ENCODE results near the gene CREG2.

DNA sequence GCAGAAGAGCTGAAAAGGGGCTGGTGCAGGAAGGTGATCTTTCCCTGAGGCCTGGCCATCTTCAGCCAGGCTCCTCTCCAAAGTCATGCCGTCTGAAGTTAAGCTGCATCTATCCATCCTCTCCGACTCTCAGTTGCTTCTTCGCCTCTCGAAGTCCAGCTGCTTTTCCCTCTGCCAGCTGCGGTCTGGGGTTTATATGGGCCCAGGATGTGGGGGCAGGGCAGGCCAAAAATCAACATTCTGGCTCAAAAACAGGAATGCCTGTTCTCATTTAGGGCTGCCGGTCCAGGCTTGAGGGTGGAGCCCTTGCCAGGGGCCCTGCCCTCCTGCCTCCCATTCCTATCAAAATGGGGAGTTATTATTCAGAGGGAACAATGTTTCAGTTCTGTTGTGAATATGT lies 31.2 kb downstream of the CREG2 start:
- TF ChIP-seq, protein P1, sequence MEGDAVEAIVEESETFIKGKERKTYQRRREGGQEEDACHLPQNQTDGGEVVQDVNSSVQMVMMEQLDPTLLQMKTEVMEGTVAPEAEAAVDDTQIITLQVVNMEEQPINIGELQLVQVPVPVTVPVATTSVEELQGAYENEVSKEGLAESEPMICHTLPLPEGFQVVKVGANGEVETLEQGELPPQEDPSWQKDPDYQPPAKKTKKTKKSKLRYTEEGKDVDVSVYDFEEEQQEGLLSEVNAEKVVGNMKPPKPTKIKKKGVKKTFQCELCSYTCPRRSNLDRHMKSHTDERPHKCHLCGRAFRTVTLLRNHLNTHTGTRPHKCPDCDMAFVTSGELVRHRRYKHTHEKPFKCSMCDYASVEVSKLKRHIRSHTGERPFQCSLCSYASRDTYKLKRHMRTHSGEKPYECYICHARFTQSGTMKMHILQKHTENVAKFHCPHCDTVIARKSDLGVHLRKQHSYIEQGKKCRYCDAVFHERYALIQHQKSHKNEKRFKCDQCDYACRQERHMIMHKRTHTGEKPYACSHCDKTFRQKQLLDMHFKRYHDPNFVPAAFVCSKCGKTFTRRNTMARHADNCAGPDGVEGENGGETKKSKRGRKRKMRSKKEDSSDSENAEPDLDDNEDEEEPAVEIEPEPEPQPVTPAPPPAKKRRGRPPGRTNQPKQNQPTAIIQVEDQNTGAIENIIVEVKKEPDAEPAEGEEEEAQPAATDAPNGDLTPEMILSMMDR (IDR thresholded peaks at IDR 0.05): no peak
- TF ChIP-seq POLR2A (IDR thresholded peaks at IDR 0.05): no peak
